AG20443 (cell line): ENCODE measurements around the gene TBX10.
"Not testable (repeated sequence)": the region's sequence is repeated elsewhere in the genome, so short reads cannot be mapped to it uniquely, and the experiment has no call there.

Experiments used
- DNase-seq: peaks from one replicate; pipeline ENCODE4 v3.0.0; 2012; ENCODE audit warnings: low spot score, mixed read lengths

The TBX10 gene

GRCh38 chr11:67631411-67631810, 8.2 kb downstream of the TBX10 start:
- DNase-seq, result no peak

- no peak for DNase-seq
Observed at GRCh38 chr11:67630943-67631331, 8.6 kb downstream of the TBX10 start.

GRCh38 chr11:67630228-67630942, 9.2 kb downstream of the TBX10 start:
- peak; percentile 99 for DNase-seq

- peak; percentile 89 for DNase-seq
Observed at GRCh38 chr11:67629386-67630227, 10.0 kb downstream of the TBX10 start, which contains the start of gene NUDT8. Gene NUDT8 (minus strand): TSS chr11:67629937. CDS start chr11:67629911, 26 bp downstream.

- DNase-seq, result no peak
Observed at GRCh38 chr11:67628710-67629385, 10.7 kb downstream of the TBX10 start.

GRCh38 chr11:67627812-67628624, 11.5 kb downstream of the TBX10 start:
- DNase-seq, result no peak

- DNase-seq, result no peak
Observed at GRCh38 chr11:67627441-67627811, 12.1 kb downstream of the TBX10 start.

- DNase-seq, result no peak
Observed at GRCh38 chr11:67626970-67627369, 12.6 kb downstream of the TBX10 start.

- not testable (repeated sequence) for DNase-seq
Observed at GRCh38 chr11:67626131-67626833, 13.3 kb downstream of the TBX10 start.

- not testable (repeated sequence) for DNase-seq
Observed at GRCh38 chr11:67623795-67624194, 15.8 kb downstream of the TBX10 start.

- DNase-seq, result not testable (repeated sequence)
Observed at GRCh38 chr11:67622905-67623304, 16.7 kb downstream of the TBX10 start.

- not testable (repeated sequence) for DNase-seq
Observed at GRCh38 chr11:67621928-67622327, 17.6 kb downstream of the TBX10 start.

- not testable (repeated sequence) for DNase-seq
Observed at GRCh38 chr11:67620621-67621020, 18.9 kb downstream of the TBX10 start.

- DNase-seq, result not testable (repeated sequence)
Observed at GRCh38 chr11:67619683-67620618, 19.6 kb downstream of the TBX10 start.

GRCh38 chr11:67618901-67619659, 20.5 kb downstream of the TBX10 start:
- not testable (repeated sequence) for DNase-seq

- DNase-seq, result no peak
Observed at GRCh38 chr11:67617243-67617953, 22.2 kb downstream of the TBX10 start.

GRCh38 chr11:67616431-67617242, 22.9 kb downstream of the TBX10 start:
- DNase-seq, result no peak
